DMS79 treated with DMSO at 0.1 percent for 48 hours (cell line): ENCODE data around the gene RPL36A.

ENCODE experiments used
- DNase-seq: peaks from one replicate; lab custom pipeline; 2025; lab: John Stamatoyannopoulos, UW

The RPL36A gene

GRCh38 chrX:101390664-101391525 is at the start of gene RPL36A:
Gene RPL36A (plus strand): TSS chrX:101391011. CDS start chrX:101391044, 33 bp downstream.
- DNase-seq = peak; percentile 80

GRCh38 chrX:101347859-101348451 is 42.9 kb upstream of the RPL36A start:
- DNase-seq = no peak

GRCh38 chrX:101348452-101349192 is 42.2 kb upstream of the RPL36A start, which contains the start of gene TIMM8A:
Gene TIMM8A (minus strand): TSS chrX:101348742. CDS start chrX:101348664, 78 bp downstream.
- DNase-seq = peak; percentile 48

DNA sequence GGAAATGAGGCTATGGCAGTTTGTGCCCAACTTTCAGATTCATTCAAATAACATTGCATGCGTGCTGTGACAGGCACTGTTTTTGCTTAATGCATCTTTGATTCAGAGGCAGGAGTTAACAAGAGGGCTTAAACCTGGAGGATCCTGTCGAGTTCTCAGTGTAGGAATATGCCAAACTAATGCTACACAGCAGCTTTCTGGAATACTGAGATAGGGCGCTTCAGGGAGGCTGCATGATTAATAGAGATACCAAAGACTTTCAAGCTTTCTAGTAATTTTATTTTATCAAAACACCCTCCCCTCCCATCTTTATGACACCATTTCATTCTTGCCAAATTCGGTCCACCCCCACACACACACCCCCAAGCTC is 41.6 kb upstream of the RPL36A start:
- DNase-seq = no peak

DNA sequence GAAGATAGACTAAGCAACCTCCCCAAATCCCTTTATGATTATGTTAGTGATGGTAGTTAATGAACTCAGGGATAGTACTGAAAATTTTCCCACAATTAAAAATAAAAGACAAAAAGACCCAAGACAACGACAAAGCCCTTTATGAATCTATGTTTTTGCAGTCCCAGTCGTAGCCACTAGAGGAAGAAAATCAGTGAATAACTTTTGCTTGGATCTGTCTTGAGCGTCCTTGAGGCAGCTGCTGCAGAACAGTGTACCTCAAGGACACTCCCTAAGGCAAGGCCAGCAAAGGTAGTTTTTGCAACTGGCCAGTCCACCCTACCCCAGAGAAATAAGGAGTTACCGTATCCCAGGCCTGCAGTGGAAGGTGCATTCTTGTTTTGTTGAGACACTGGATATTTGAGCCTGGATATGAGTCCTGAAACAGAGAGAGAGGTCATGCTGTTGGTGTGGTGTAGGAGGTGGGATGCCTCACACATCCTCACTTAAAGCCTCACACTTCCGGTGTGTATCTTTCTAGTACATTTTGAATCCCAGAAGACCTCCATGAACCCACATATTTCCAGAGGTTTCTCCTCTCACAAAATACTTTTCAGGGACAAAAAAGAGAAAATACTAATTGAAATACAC is 33.5 kb upstream of the RPL36A start:
- no peak for DNase-seq

- DNase-seq = no peak
Observed at GRCh38 chrX:101359966-101360365, 30.8 kb upstream of the RPL36A start.

DNA sequence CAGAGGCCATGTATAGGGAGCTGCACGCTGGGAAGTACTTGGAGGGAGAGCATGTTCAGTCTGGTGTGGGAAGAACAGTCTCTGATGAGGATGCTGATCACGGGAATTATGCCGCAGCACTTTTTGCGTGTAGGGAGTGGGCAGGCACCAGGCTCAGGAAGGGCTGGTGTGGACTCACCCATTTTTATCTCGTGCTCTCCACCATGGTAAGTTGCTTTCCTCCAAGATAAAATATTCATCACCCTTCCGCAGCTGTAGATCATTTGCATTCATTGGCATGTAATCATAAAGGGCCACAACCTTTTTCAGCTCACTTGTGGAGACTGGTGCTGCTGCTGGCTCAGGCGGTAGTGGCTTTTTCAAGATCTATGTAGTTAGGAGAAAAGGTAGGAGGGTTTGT is 30.4 kb upstream of the RPL36A start:
- DNase-seq = no peak

- DNase-seq = no peak
Observed at GRCh38 chrX:101362116-101362515, 28.7 kb upstream of the RPL36A start.

DNA sequence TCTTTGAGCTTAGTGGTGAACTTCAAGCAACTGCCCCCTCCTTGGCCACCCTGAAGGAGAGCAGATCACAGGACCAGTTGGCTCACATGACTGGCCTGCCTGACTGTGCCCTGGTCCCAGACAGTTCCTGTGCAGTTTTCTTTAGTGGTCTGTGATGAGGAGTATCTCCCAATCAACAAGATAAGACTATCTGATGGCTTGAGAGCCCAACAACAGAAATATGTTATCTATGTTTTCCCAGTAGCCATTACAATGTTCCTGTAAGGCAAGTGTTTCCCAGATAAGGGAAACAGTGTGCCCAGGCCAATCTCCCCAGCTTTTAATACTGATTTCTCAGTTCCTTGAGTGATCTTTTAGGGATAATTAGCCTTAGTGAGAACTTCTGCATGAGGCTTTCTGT is 28.1 kb upstream of the RPL36A start:
- DNase-seq = no peak

DNA sequence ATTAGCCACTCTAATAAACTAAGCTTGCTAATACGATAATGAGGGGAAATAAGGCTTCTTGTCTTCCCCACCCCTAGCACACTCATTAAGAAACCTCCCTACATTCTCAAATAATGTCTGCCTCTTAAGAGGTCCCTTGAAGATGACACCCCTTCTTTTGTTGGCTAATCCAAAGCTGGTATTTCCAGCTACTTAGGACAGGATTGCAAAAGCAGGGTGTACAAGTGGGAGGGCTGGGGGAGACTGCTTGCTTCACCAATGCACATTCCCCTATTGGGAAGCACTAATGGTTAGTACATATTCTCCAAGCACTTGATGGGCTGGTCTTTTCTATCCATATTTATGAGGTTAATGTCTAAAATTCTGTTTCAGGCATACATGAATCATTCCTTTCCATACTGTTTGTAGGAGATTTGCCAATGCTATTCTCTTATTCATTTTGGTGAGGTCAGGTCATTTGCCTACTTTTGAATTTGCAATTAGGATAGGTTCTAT is 25.5 kb upstream of the RPL36A start:
- no peak for DNase-seq

- no peak for DNase-seq
Observed at GRCh38 chrX:101368800-101369199, 22.0 kb upstream of the RPL36A start.

GRCh38 chrX:101369687-101370086 is 21.1 kb upstream of the RPL36A start:
- no peak for DNase-seq

- no peak for DNase-seq
Observed at GRCh38 chrX:101370888-101371504, 19.8 kb upstream of the RPL36A start.

DNA sequence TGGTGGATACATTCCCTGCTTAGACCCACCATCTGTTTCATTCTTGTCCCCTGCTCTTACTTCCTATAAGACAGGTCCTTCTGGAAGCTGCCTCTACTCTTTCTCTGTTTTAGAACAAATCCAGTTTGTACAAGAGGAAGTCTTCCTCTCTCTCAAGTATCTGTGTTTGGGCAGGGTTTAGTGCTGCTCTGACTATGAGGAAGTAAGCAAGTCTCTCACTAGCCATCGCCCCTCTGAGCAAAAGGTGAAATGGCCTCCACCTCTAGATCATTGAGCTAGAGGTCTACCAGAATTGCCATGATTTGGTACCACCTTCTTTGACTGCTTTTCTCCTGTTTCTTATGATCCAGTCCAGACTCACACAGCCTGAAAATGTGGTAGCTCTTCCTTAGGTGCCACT is 13.3 kb upstream of the RPL36A start:
- DNase-seq = no peak

DNA sequence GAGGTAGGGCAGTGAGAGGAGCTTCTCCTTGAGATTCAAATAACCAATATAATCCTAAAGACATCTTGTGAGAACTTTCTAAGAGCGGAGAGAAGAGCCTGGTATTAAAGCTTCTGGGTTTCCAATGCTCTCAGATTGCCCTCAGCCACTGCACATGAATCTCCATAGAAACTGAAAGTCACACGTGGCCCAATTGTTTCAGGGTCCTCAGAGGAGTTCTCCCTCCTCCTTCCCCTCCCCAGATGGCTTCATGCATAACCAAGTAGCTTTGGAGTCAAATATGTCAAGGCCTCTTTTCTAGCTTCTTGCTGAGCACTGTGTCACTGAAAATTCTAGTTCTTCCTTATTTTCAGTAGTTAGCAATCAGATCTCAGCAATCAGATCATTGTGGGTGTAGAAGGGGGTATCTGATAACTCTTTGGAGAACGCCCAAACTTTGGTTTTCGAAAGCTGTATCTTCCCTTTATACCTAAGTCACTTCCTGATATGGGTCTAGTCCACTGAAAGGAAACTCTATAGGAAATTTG is 7.1 kb upstream of the RPL36A start:
- peak; percentile 26 for DNase-seq

DNA sequence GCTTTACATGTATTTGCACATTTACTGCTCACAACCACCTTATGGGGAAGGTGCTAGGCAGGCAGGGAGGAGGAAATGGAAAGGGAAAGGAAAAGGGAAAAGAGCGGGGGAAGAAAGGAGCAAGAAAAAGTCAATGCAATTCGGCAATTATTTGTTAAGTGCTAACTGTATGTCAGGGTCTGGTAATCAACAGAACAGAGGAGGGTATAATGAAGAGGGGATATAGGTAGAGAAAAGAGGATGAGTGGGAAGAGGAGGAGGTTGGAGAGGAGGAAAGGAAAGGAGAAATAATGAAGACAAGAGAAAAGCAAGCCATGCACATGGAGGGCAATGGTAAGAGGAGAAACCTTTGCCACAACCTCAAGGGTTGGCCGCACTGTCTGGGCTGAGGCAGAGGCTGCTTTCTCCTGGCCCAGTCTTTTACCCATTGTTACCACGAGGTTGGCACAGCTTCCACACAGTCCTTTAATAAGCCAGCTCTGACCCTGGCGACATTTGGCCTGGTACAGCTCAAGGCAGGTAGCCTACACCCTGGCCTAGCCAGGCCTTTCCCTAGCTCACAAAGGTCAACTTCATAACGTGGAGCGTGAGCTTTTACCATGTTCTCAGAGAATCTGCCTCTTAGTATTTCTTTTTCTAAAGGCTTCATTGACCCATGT is 5.7 kb upstream of the RPL36A start:
- no peak for DNase-seq

GRCh38 chrX:101385795-101386541 is 4.8 kb upstream of the RPL36A start, which contains the start of gene BTK:
Gene BTK (minus strand): TSS chrX:101386191. CDS start chrX:101375284, 10,907 bp downstream.
- DNase-seq = no peak

- DNase-seq = no peak
Observed at GRCh38 chrX:101386542-101386885, 4.3 kb upstream of the RPL36A start.

DNA sequence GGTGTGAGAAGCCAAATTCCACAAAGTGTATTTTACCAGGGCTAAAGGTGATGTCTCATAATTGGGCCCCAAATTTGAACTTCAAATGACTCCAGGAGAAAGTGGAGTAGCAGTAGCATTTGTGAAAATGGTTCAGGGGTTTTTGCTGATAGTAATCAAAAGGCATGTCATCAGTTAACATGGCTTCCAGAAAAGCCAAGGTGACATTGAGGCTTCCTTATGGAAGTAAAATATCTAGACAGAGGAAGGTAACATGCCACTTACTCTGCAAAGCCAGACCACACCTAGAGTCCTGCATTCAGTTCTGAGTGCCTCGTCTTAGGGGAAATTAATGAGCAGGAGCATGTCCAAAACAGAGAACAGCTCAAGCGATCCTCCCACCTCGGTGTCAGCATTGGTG is 2.2 kb upstream of the RPL36A start:
- DNase-seq = no peak

- DNase-seq = no peak
Observed at GRCh38 chrX:101391831-101392230, 1.0 kb downstream of the RPL36A start.
